GM15510 (cell line): ENCODE measurements around the gene PPP1R17.

Experiments used
- POLR2A ChIP-seq: IDR thresholded peaks from 3 replicates; pipeline ENCODE4 v1.6.1; 2011; ENCODE audit warnings: borderline replicate concordance; ENCODE audit not compliant: insufficient read length; ENCODE audit errors: extremely low read depth

The PPP1R17 gene

GRCh38 chr7:31690935-31691334, 3.9 kb downstream of the PPP1R17 start:
- no peak for TF ChIP-seq POLR2A

DNA sequence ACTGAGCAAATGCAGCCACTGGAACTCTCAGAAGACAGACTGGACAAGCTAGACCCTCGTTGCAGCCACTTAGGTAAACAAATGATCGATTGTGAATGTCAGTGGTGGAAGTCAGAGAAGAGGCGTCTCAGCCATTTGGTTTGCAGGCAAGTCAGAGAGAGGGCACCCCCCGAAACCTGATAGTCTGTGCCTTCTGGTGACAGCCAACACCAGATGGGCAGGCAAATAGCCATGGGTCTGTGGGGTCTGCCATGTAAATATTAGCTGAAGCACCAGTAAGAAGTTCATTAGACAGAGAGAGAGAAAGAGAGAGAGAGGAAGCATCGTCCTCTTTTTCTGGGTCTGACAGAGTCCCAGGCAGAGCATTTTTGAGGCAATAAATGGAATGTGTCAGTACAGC, 5.4 kb downstream of the PPP1R17 start:
- no peak for TF ChIP-seq POLR2A

- TF ChIP-seq POLR2A: no peak
Measured at GRCh38 chr7:31692871-31693270, 5.9 kb downstream of the PPP1R17 start.

GRCh38 chr7:31695859-31696614, 9.0 kb downstream of the PPP1R17 start:
- no peak for TF ChIP-seq POLR2A

GRCh38 chr7:31699050-31699449, 12.0 kb downstream of the PPP1R17 start:
- TF ChIP-seq POLR2A: no peak

DNA sequence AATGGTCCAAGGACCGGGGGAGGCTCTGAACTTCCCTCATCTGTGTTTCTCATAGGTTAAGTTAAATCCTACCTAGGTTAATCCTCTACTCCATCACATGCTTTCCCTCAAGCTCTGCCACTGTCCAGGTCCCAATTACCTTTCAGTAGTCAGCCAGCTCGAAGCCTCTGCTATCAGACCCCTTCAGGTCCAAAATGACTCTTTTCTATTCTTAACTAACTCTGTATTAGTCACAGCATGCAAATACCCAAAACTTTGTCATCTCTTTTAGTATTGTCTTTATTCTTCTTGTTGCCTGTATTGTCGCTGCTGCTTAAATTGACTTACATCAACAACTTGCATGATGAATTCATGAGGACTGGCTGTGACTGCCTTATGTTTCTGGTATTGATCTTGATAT, 15.3 kb downstream of the PPP1R17 start:
- no peak for TF ChIP-seq POLR2A

DNA sequence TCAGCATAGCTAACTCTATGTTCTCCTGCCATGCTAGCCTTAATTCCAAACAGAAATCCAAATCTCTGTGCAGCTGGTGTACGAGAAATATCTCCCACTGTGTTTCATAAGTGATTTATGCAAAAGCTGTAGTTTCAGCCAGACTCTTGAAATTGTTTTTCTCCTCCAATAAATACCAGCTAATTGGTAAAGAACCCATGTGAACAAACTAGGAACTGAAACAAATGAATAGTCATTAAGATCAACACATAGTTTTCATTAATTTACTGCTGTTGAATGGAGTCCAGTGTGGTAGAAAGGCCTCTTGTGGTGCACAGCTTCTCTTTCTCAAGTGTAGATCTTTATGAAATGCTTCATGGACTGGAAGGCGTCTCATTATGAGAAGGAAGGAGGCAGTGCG, 18.4 kb downstream of the PPP1R17 start:
- TF ChIP-seq POLR2A: no peak

DNA sequence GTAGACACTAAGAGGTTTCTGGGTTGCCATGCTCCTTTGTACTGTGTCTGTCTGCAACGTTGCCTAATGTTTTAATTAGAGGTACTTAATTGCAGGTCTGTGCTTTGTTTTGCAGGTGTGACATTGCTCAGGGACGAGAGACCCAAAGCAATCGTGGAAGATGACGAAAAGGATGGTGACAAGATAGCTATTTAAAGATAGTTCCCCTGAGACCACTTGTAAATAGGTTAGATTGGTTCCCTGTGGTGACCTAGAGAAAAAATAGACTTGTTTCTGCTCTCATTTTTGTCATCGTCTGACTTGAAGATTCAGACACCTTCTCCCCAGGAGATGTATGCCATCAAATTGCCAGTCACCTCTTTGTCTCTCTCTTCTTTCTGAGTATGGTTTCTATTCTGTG, 20.1 kb downstream of the PPP1R17 start:
- TF ChIP-seq POLR2A: no peak

DNA sequence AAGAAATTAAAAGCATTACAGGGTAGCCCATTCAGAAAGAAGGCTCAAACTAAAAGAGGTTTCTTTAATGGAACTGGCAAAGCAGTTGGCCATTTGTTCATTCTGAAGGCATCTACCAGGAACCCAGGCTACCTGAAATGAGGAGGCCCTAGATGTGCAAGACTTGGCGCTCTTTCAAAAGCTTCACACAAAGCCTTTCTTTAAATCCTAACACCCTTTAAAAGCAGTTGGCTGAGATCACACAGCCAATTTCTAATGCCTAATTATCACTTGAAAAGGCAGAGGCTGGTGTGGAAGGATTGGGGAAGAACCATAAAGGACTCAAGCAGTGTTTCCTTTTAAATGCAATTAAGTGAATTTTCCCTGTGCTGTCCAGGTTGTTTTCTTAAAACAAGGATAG, 23.2 kb downstream of the PPP1R17 start:
- no peak for TF ChIP-seq POLR2A

- no peak for TF ChIP-seq POLR2A
Measured at GRCh38 chr7:31716355-31716754, 29.3 kb downstream of the PPP1R17 start.

DNA sequence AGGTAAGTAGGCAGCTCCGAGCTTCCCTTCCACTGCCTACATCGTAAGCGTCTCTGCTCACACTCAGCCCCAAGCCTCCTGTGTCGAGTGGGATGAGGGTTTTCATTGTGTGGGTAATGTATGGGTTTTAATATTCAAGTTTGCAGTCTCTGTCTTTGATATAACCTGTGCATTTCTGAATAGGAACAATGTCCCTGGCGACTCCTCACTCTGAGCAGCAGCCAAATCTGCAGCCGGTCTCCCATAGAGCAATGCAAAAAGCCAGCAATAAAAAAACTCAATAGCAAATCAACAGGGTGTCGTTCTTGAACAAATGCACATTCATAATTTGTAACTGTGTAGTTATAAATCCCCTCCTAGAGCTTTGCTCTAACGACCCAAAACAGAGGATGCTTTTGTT, 33.4 kb downstream of the PPP1R17 start:
- TF ChIP-seq POLR2A: no peak

DNA sequence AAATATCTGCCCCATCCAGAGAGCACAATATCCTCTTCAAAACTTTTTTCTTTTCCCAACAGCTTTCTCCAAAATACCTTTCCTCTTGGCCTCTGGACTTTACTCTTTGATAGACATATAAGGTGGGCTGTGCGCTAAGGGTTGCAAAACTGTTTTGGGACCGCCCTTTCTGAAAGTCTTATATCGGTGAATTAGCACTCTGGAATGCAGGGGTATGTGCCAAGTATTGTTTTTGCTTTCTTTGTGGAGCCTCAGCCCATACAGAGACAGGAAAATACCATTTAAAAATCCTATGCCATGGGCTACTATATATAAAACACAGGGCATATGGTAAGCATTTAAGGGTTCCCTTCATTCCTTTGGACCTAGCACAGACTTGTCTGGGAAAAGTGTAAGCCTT, 37.7 kb downstream of the PPP1R17 start:
- TF ChIP-seq POLR2A: no peak

DNA sequence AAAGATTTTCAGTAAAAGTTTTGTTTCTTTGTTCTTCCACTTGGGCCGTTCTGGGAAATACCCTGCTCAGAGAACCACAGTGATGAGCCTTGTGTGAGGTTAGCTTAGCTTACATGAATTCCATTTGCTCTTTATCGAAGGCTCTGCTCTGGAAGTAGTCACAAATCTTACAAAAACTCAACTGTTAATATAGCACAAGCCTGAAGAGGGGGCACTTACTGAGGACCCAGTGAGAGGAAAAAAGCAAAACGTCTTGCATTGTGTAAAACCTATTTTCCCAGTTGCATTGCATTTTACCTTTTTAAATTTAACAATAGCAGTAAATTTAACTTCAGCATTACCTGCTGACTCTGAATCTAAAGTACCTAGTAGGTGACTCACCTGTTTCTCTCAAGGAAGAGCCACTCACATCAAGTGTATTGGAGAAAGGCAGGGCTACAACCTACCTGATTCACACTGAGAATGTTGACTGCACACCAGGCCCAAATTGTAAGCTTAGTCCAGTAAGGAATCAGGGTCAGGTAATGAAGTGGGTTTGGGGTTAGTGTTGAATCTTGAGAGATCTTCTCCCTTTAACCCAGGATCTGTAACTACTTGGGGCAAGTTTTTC, 42.3 kb downstream of the PPP1R17 start:
- TF ChIP-seq POLR2A: no peak

DNA sequence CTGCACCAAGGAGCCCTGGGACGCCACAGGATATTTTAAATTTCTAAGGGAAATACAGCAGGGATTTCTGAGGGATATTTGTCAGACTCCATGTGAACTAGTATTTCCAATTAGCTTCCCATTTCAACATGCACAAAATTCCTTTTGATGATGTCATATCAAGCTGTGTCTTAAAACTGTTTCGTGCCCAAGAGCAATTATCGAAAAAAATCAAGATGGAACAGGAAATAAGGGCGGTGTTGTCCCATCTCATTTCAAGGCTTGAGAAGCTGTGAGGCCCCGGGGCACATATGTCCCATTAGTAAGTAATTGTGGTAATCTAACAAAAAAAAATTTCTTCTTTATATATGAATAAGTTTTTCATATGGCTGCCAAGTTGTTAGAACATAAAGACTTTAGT, 47.4 kb downstream of the PPP1R17 start:
- no peak for TF ChIP-seq POLR2A

- TF ChIP-seq POLR2A: no peak
Measured at GRCh38 chr7:31735991-31736982, 49.3 kb downstream of the PPP1R17 start.
